ENCODE measurements around the gene STARD3.

STARD3 gene

DNA sequence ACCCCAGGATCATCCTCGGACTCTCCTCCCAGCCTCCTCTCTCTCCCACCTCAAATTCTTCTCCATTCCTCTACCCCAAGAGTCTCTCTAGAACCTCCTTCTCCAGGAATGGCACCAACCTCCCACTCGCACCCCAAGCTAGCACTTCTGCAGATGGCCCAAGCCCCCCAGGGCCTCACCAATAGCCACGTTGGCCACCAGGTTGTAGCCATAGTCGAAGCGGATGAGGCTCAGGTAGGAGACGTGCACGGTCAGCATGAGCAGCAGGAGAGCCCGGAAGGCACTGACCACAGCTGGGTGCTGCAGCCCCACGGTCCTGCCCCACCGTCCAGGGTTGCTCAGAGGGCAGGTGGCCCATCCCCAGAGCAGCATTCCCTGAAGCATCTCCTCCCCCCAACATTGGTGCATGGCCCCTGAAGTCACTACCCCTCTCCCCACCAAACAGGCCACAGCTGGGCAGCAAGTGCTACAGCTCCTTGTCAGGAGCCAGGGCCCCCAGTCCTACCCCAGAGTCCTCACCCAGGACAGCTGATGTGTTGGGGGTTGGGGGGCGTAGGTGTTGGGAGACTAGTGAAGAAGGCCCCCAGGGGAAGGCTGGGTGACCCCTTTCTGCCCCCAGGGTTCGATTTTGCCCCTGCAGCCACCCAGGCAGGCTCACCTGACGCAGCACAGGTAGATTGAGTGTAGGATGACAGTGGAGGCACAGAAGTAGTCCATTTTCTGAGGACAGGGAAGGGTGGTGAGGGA, 36.6 kb downstream of the STARD3 start:
- H3K36me3 ChIP-seq (ENCODE audit: control insufficient read depth in 4 of 4, insufficient read depth in 4 of 4, low read length in 3 of 4), result no peaks in the 10 kb centered on the region
- H3K9me3 ChIP-seq (ENCODE audit: control extremely low read depth in 1 of 5, control insufficient read depth in 4 of 5, insufficient read depth in 2 of 5, low read depth in 1 of 5, low read length in 4 of 5), result no peaks in the 10 kb centered on the region
- CTCF ChIA-PET, result interaction anchor here (0.6 to 22.5 kb wide), 8 partner anchors 8 to 595 kb away, joined by 3 to 445 read pairs (median 6); partner anchors contain the start of genes PGAP3 and PPP1R1B
- DNase-seq, result no peak
- H3K27me3 ChIP-seq (replicated peaks in 2 of 5; ENCODE audit: control insufficient read depth in 4 of 5, insufficient read depth in 5 of 5, low read length in 4 of 5), result peaks cover 0 to 21% (median 6%) of the 10 kb centered on the region in 5 experiments
- WGBS (ENCODE audit: insufficient coverage), result 81% methylated on average over 11 of the region's 13 CpGs
- peaks cover 4 to 44% (median 29%) of the 10 kb centered on the region in 4 experiments for H3K4me1 ChIP-seq (ENCODE audit: control extremely low read depth in 1 of 4, control insufficient read depth in 4 of 4, insufficient read depth in 4 of 4, low read length in 3 of 4)
- POLR2A ChIA-PET, result interaction anchor here (0.6 to 1.1 kb wide), 2 partner anchors 50 to 57 kb away, joined by 3 to 4 read pairs; no protein-coding TSS in a partner anchor
- H3K4me3 ChIP-seq (ENCODE audit: control insufficient read depth in 1 of 7, extremely low read depth in 1 of 7, insufficient read depth in 4 of 7, low read depth in 2 of 7, low read length in 6 of 7), result no peak overlapping the region
- no peak overlapping the region for H3K27ac ChIP-seq (ENCODE audit: insufficient read depth in 1 of 2, low read depth in 1 of 2, low read length in 2 of 2, poor library complexity in 1 of 2, severe bottlenecking in 2 of 2)

DNA sequence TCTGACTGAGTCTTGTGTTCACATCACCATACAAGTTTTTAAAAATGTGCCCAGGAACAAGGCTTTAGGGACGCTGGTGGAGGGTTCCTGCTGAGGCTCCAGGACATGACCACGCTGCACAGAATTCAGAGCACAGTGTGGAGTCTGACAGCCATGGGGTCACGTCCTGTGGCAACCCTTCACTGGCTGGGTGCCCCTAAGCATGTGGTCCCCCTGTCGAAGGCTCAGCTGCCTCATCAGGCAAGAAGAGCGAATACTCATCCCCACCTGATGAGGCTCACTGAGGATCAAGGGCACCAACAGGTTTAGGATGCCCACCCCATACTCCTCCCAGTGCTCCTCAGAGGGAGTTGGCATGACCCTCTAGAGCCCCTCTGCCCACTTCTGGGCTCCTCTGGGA, 37.2 kb downstream of the STARD3 start:
- Histone ChIP-seq H3K36me3 (ENCODE audit: control insufficient read depth in 4 of 4, insufficient read depth in 4 of 4, low read length in 3 of 4) (no peaks in the 10 kb centered on the region), H3K9me3 (ENCODE audit: control extremely low read depth in 1 of 5, control insufficient read depth in 4 of 5, insufficient read depth in 2 of 5, low read depth in 1 of 5, low read length in 4 of 5) (no peaks in the 10 kb centered on the region), H3K4me3 (ENCODE audit: control insufficient read depth in 1 of 7, extremely low read depth in 1 of 7, insufficient read depth in 4 of 7, low read depth in 2 of 7, low read length in 6 of 7) (no peak overlapping the region), H3K4me1 (ENCODE audit: control extremely low read depth in 1 of 4, control insufficient read depth in 4 of 4, insufficient read depth in 4 of 4, low read length in 3 of 4) (peaks cover 8 to 46% (median 30%) of the 10 kb centered on the region in 4 experiments), H3K27ac (ENCODE audit: insufficient read depth in 1 of 2, low read depth in 1 of 2, low read length in 2 of 2, poor library complexity in 1 of 2, severe bottlenecking in 2 of 2) (no peak overlapping the region), H3K27me3 (replicated peaks in 2 of 5; ENCODE audit: control insufficient read depth in 4 of 5, insufficient read depth in 5 of 5, low read length in 4 of 5) (peaks cover 0 to 18% (median 6%) of the 10 kb centered on the region in 5 experiments)
- 95% methylated on average over 4 of the region's 5 CpGs for WGBS (ENCODE audit: insufficient coverage)
- POLR2A ChIA-PET, result no interaction called here
- CTCF ChIA-PET, result interaction anchor here (2.0 to 22.5 kb wide), 4 partner anchors 11 to 48 kb away, joined by 9 to 445 read pairs (median 82); partner anchors contain the start of genes PGAP3 and PPP1R1B
- DNase-seq, result no peak

DNA sequence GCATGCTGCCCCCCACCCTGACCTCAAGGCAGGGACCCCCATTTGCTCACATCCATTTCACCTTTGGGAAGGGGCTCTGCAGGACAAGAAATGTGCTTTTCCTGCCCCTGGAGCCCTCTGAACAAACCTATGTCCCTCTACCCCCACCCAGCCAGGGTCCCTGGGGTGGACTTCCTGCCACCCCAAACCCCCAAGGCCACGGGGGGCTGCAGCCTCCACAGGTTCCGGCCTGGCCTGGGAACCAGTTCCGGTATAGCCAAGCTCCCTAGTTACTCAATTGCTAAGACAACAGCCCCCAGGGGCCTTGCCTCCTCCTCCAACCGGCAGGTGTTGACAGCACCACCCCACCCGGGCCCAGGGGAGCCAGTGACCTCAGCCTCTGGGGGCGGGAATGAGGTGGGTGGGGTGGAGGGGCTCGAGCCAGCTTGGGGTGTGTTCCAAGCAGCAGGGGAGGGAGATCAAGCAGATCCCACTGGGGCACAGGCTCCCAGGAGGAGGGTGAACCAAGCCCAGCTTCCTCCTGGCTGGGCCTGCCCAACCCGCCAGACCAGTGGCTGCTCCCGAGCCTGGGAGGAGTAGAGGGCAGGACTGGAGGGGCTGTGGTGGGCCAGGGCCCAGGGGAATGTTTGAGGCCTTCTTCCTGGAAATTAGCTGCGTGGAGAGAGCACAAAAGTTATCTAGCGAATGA, 37.9 kb downstream of the STARD3 start:
- H3K9me3 ChIP-seq (ENCODE audit: control extremely low read depth in 1 of 5, control insufficient read depth in 4 of 5, insufficient read depth in 2 of 5, low read depth in 1 of 5, low read length in 4 of 5), result no peaks in the 10 kb centered on the region
- peaks cover 0 to 14% (median 4%) of the 10 kb centered on the region in 5 experiments for H3K27me3 ChIP-seq (replicated peaks in 2 of 5; ENCODE audit: control insufficient read depth in 4 of 5, insufficient read depth in 5 of 5, low read length in 4 of 5)
- WGBS (ENCODE audit: insufficient coverage), result 64% methylated on average over 6 of the region's 11 CpGs
- H3K4me3 ChIP-seq (ENCODE audit: control insufficient read depth in 1 of 7, extremely low read depth in 1 of 7, insufficient read depth in 4 of 7, low read depth in 2 of 7, low read length in 6 of 7), result no peak overlapping the region
- ChIA-PET POLR2A (no interaction called here), CTCF (interaction anchor here (1.2 to 22.5 kb wide), 4 partner anchors 9 to 55 kb away, joined by 5 to 445 read pairs (median 91); partner anchors contain the start of genes MIEN1, PPP1R1B and TCAP)
- H3K27ac ChIP-seq (ENCODE audit: insufficient read depth in 1 of 2, low read depth in 1 of 2, low read length in 2 of 2, poor library complexity in 1 of 2, severe bottlenecking in 2 of 2), result no peak overlapping the region
- no peak for DNase-seq
- peaks cover 9 to 53% (median 37%) of the 10 kb centered on the region in 4 experiments for H3K4me1 ChIP-seq (ENCODE audit: control extremely low read depth in 1 of 4, control insufficient read depth in 4 of 4, insufficient read depth in 4 of 4, low read length in 3 of 4)
- no peaks in the 10 kb centered on the region for H3K36me3 ChIP-seq (ENCODE audit: control insufficient read depth in 4 of 4, insufficient read depth in 4 of 4, low read length in 3 of 4)

DNA sequence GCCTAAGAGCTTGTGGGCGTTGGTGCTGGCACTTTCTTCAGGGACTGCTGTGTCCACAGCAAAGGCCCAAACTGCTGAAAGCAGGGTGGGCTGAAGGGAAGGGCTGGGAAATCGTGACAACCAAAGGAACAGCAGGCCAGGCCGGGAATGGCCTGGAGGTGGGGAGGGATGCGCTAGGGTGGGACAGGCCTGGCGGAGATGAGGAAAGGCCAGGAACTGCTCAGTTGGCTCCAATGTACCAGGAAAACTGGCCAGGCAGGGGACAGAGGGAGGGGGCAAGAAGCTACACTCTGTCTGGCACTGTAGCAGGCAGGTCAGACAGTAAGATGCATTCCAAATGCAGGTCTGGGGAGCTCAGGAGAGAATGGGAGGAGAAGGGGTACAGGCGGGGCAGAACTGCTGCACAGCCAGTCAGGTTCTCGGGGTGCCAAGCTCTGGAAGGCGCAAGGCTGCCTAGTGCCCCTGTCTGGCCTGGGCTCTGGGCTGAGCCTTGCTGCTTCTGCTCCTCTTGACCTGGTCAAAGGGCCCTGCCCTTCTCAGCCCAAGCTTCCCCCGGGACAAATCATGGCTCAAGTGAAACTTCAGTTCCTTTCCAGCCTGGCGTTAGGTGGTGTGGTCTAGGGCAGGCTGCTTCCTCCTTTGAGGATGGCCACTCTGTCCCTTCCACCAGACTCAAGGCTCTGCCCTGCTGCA, 38.6 kb downstream of the STARD3 start:
- no peaks in the 10 kb centered on the region for H3K9me3 ChIP-seq (ENCODE audit: control extremely low read depth in 1 of 5, control insufficient read depth in 4 of 5, insufficient read depth in 2 of 5, low read depth in 1 of 5, low read length in 4 of 5)
- no peak for DNase-seq
- peaks cover 0 to 8% (median 4%) of the 10 kb centered on the region in 5 experiments for H3K27me3 ChIP-seq (replicated peaks in 2 of 5; ENCODE audit: control insufficient read depth in 4 of 5, insufficient read depth in 5 of 5, low read length in 4 of 5)
- no peak overlapping the region for H3K27ac ChIP-seq (ENCODE audit: insufficient read depth in 1 of 2, low read depth in 1 of 2, low read length in 2 of 2, poor library complexity in 1 of 2, severe bottlenecking in 2 of 2)
- POLR2A ChIA-PET, result interaction anchor here (0.8 kb wide), 1 partner anchor 25 kb away, joined by 3 read pairs; no protein-coding TSS in a partner anchor
- peaks cover 9 to 60% (median 44%) of the 10 kb centered on the region in 4 experiments for H3K4me1 ChIP-seq (ENCODE audit: control extremely low read depth in 1 of 4, control insufficient read depth in 4 of 4, insufficient read depth in 4 of 4, low read length in 3 of 4)
- no peak overlapping the region for H3K4me3 ChIP-seq (ENCODE audit: control insufficient read depth in 1 of 7, extremely low read depth in 1 of 7, insufficient read depth in 4 of 7, low read depth in 2 of 7, low read length in 6 of 7)
- CTCF ChIA-PET, result interaction anchor here (1.2 to 22.5 kb wide), 4 partner anchors 10 to 54 kb away, joined by 5 to 445 read pairs (median 91); partner anchors contain the start of genes MIEN1, PPP1R1B and TCAP
- WGBS (ENCODE audit: insufficient coverage), result 87% methylated on average over 9 of the region's 10 CpGs
- no peaks in the 10 kb centered on the region for H3K36me3 ChIP-seq (ENCODE audit: control insufficient read depth in 4 of 4, insufficient read depth in 4 of 4, low read length in 3 of 4)

DNA sequence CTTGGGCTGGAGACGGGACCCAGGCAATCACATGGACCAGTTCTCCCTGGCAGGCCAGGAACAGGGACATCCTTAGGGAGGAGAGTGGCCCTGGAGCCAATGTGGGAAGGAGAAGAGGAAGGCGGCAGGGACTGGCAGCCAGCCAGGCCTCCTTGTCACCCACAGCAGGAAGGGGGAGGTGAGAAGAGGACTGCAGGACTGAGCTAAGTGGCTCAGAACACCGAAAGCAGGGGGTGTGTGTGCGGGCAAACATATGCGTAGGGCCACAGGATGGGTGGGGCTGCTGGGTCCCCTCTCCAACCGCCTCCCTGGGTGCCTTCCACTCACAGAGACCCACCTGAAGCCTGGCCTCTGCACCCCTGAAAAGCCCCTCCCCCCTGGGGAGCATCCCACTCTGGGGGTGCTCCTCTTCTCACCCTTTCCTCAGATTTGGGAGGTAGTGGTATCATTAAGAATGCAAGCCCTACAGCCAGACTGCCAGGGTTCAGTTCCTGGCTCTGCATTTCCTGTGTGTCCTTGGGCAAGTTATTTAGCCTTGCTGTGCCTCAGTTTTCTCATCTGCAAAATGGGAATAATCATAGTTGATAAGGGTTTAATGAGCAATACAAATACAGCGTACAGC, 39.4 kb downstream of the STARD3 start:
- H3K27me3 ChIP-seq (replicated peaks in 2 of 5; ENCODE audit: control insufficient read depth in 4 of 5, insufficient read depth in 5 of 5, low read length in 4 of 5), result peaks cover 0 to 4% (median 1%) of the 10 kb centered on the region in 5 experiments
- no peak overlapping the region for H3K4me3 ChIP-seq (ENCODE audit: control insufficient read depth in 1 of 7, extremely low read depth in 1 of 7, insufficient read depth in 4 of 7, low read depth in 2 of 7, low read length in 6 of 7)
- 40% methylated on average over 3 of the region's 7 CpGs for WGBS (ENCODE audit: insufficient coverage)
- peaks cover 9 to 62% (median 45%) of the 10 kb centered on the region in 4 experiments for H3K4me1 ChIP-seq (ENCODE audit: control extremely low read depth in 1 of 4, control insufficient read depth in 4 of 4, insufficient read depth in 4 of 4, low read length in 3 of 4)
- H3K27ac ChIP-seq (ENCODE audit: insufficient read depth in 1 of 2, low read depth in 1 of 2, low read length in 2 of 2, poor library complexity in 1 of 2, severe bottlenecking in 2 of 2), result no peak overlapping the region
- ChIA-PET POLR2A (interaction anchor here (0.8 kb wide), 1 partner anchor 24 kb away, joined by 3 read pairs; no protein-coding TSS in a partner anchor), CTCF (interaction anchor here (1.2 to 22.5 kb wide), 4 partner anchors 11 to 54 kb away, joined by 5 to 445 read pairs (median 91); partner anchors contain the start of genes MIEN1, PPP1R1B and TCAP)
- no peaks in the 10 kb centered on the region for H3K9me3 ChIP-seq (ENCODE audit: control extremely low read depth in 1 of 5, control insufficient read depth in 4 of 5, insufficient read depth in 2 of 5, low read depth in 1 of 5, low read length in 4 of 5)
- no peaks in the 10 kb centered on the region for H3K36me3 ChIP-seq (ENCODE audit: control insufficient read depth in 4 of 4, insufficient read depth in 4 of 4, low read length in 3 of 4)
- peak; percentile 30 to 69 (median 62) for DNase-seq

DNA sequence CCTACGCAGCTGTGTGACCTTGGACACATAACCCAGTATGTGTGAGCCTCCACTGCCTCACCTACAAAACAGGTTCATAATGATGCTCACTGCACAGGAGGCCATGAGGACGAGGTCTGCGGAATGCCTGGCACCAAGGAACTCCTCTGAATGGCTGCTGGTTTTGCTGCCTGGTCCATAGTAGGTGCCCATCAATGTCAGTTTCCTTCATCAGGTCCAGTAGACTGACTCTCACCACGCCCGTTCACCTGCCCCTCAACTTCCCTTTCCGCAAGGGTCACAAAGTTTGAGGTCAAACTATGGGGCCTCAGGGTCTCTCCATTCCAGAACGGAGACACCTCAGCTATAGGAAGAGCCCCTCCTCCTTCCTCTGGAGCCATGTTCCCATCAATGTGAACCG, 40.1 kb downstream of the STARD3 start:
- 73% methylated on average over 5 of the region's 8 CpGs for WGBS (ENCODE audit: insufficient coverage)
- no peak for DNase-seq
- Histone ChIP-seq H3K27ac (ENCODE audit: insufficient read depth in 1 of 2, low read depth in 1 of 2, low read length in 2 of 2, poor library complexity in 1 of 2, severe bottlenecking in 2 of 2) (no peak overlapping the region), H3K36me3 (ENCODE audit: control insufficient read depth in 4 of 4, insufficient read depth in 4 of 4, low read length in 3 of 4) (no peaks in the 10 kb centered on the region), H3K4me1 (ENCODE audit: control extremely low read depth in 1 of 4, control insufficient read depth in 4 of 4, insufficient read depth in 4 of 4, low read length in 3 of 4) (peaks cover 9 to 56% (median 43%) of the 10 kb centered on the region in 4 experiments), H3K9me3 (ENCODE audit: control extremely low read depth in 1 of 5, control insufficient read depth in 4 of 5, insufficient read depth in 2 of 5, low read depth in 1 of 5, low read length in 4 of 5) (no peaks in the 10 kb centered on the region), H3K4me3 (ENCODE audit: control insufficient read depth in 1 of 7, extremely low read depth in 1 of 7, insufficient read depth in 4 of 7, low read depth in 2 of 7, low read length in 6 of 7) (no peak overlapping the region), H3K27me3 (replicated peaks in 2 of 5; ENCODE audit: control insufficient read depth in 4 of 5, insufficient read depth in 5 of 5, low read length in 4 of 5) (no peaks in the 10 kb centered on the region)
- ChIA-PET CTCF (interaction anchor here (0.7 to 22.5 kb wide), 6 partner anchors 8 to 52 kb away, joined by 3 to 445 read pairs (median 25); partner anchors contain the start of genes PNMT, PPP1R1B and TCAP), POLR2A (no interaction called here)
